Omental fat pad (tissue), 4 donors: ENCODE results near the gene AGAP1. TPM values are rescaled to one million over a fixed set of nuclear protein-coding genes. Genes with fewer than 3 reads are reported as not detected.

Experiments used
- ATAC-seq: fragments of 150-250 bp; one replicate; pipeline ENCODE4 v1.9.1; 2016; ENCODE audit warnings: mild to moderate bottlenecking, moderate library complexity; ENCODE audit not compliant: low FRiP score
- DNase-seq: peaks from one replicate; pipeline ENCODE4 v3.0.0-alpha.2; 2019; ENCODE audit warnings: low spot score
- total RNA-seq, 4 donors: library from RNA; depleted of rRNA; stranded (reverse); fragments of >200 nt; gene quantifications; one replicate each; pipeline ENCODE4 v1.1.0, GENCODE V29; 2016
- TF ChIP-seq, protein P1 (sequence below), 3 donors: fragments of 450-650 bp; IDR thresholded peaks; one replicate each; pipeline ENCODE4 v1.5.1; 2016 to 2017; ENCODE audit warnings: antibody characterized with exemption in 3 of 3, mild to moderate bottlenecking in 3 of 3, moderate library complexity in 2 of 3

AGAP1 gene
- total RNA-seq, 4 donors from 2014 or later = 15.5 to 24.3 (median 16.2) TPM

DNA sequence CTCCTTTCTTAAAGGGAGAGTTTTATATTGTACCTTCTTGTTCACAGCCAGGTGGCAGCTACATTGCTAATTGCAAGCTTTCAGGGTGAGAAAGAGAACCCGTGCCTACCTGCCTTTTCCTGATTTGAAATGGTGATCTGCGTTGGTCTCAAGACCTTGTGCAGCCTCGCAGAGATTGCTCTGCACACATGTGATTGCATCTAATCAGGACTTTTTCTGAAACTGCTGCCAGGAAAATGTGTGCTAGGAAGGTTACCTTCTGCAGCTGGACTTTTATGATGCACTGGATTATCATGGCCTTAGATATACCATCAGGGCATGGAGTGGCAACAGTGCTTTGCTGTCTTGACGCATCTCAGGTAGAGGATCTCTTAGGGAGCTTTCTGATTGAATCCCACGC, 45.1 kb downstream of the AGAP1 start:
- TF ChIP-seq, protein P1, sequence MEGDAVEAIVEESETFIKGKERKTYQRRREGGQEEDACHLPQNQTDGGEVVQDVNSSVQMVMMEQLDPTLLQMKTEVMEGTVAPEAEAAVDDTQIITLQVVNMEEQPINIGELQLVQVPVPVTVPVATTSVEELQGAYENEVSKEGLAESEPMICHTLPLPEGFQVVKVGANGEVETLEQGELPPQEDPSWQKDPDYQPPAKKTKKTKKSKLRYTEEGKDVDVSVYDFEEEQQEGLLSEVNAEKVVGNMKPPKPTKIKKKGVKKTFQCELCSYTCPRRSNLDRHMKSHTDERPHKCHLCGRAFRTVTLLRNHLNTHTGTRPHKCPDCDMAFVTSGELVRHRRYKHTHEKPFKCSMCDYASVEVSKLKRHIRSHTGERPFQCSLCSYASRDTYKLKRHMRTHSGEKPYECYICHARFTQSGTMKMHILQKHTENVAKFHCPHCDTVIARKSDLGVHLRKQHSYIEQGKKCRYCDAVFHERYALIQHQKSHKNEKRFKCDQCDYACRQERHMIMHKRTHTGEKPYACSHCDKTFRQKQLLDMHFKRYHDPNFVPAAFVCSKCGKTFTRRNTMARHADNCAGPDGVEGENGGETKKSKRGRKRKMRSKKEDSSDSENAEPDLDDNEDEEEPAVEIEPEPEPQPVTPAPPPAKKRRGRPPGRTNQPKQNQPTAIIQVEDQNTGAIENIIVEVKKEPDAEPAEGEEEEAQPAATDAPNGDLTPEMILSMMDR (IDR thresholded peaks at IDR 0.05) = no peak
- DNase-seq (no peak), ATAC-seq (no peak)

DNA sequence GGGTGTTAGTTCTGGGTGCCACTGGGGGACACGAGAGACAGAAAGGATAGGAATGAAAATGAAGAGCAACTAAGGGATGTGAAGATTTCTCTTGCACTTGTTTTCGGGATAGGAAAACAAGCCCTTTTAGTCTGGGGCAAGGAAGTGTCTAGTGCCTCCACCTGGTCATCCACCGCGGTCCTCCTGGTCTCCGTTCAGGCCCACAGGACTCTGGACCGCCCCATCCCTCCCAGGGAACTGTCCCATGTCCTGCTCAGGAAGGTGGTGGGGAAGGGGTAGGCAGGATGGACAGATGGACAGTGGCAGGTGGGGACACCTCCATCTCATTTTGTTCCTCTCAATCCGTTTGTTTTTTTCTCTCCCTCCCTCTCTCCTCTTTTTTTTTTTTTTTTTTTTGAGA, 45.9 kb downstream of the AGAP1 start:
- TF ChIP-seq, protein P1 (IDR thresholded peaks at IDR 0.05) = no peak
- no peak for ATAC-seq

DNA sequence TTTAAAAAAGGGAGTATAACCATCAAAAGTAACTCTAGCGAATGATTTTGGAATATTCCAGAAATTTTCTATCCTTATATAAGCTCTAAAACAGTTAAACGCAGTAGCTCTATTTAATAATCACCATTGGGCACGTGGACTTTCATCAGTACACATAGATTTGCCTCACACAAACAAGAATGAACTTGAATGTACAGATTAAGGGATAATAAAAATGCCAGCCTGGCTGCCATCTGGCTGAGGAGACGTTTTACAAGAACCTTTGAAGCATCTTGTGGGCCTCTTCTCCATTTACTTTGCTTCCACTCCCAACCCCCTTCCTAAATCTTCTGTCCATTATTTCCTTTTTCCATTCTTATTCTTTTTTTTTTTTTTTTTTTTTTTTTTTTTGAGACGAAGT, 47.2 kb downstream of the AGAP1 start:
- ATAC-seq (no peak), DNase-seq (no peak)
- TF ChIP-seq, protein P1 (IDR thresholded peaks at IDR 0.05) = no peak

More for the DNA sequence above, 45.9 kb downstream of the AGAP1 start:
- no peak for DNase-seq

DNA sequence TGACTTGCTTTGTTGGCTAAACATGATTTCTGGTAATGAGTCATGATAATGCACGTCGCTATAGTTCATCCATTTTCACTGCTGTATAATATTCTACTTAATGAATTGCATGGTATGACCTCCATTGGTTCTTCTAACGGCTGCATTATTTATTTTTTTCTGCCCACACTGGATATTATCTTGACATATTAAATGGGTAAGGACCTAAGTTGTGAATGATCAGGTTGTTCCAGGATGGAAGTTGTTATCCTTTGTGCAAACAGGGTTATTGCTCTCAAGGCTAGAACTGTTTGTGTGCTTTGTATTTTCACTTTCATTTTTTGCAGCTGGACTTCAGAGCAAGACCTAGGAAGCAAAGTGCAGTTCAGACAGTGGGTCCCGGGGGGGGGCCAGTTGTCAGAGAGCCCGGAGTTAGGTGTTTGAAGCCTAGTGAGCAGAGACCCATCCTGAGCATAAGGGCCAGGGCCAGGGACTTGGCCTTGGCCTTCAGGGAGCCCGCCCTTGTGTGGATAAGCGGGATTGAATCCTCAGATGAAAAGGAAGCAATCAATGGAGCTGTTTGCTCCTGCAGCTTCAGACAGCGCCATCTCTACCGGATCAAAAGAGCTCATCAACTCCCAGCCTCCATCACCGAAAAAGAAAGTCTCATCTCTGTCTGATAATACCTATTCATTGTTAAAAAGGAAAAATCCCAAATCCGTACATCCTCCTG, 48.2 kb downstream of the AGAP1 start:
- ATAC-seq = no peak

DNA sequence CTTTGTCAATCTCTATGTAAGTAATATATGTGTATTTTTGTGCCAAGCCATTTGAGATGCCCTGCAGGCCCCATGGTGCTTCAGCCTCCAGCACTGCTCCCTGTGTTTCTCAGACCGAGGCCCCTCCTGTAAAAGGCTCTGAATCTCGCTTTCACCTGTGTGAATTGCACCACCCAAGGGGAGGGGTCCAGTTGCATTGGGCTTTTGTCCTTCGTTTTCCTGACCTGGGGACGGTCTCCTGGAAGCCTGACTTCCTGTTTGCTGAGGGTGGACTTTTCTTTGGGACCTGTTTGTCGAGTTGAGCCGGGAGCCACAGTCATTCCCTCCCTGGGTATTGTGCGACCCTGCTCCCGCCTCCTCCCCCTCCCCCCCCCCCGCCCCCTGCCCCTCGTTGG, 48.9 kb downstream of the AGAP1 start:
- DNase-seq = no peak
- no peak for ATAC-seq
- TF ChIP-seq, protein P1 (IDR thresholded peaks at IDR 0.05) = no peak

More for the DNA sequence above, 48.2 kb downstream of the AGAP1 start:
- DNase-seq = no peak
- TF ChIP-seq, protein P1 (IDR thresholded peaks at IDR 0.05) = no peak

DNA sequence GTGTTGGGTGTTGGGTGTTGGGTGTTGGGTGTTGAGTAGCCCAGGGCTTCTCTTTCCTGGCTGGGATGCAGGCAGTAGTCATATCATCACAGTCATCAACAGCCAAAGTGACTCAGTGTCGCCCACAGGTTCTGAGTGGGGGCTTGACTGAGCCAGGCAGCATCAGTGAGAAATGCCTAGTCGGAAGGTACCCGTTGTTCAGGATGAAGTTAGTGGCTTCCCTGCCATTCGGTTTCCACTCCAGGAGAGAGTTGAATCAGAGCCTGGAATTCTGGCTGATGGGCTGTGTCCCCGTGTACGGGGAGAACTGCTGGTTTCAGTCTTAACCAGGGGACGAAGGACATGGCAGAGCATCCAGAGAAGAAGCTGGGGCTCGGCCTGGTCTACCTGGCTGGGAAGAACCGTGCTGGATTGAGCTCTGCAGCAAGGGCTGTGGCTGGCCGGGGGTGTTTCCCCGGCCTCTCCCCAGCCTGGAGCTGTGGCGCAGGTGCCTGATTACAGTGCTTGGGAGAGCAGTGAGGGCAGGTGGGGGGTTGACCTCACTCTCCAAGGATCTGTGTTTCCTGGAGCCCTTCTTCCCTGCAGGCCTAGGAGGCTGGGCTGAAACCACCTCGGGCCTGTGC, 49.4 kb downstream of the AGAP1 start:
- TF ChIP-seq, protein P1 (IDR thresholded peaks at IDR 0.05) = no peak
- ATAC-seq (no peak), DNase-seq (no peak)
